ENCODE results near the gene CADM2.

- no peak for TF ChIP-seq POLR2A (IDR thresholded peaks at IDR 0.05; ENCODE audit: low read depth, low read length)
- no peak for TF ChIP-seq POLR2AphosphoS5 (IDR thresholded peaks at IDR 0.05; ENCODE audit: low read depth, low read length)
- TF ChIP-seq TAF1 (IDR thresholded peaks at IDR 0.05; ENCODE audit: borderline replicate concordance, low read depth, low read length), result no peak
These were observed 781.8 kb downstream of the CADM2 start for GRCh38 chr3:85740561-85740960.

All from GM12892 (cell line).